ENCODE data around the gene MYO15A. TPM values are rescaled to one million over a fixed set of nuclear protein-coding genes. Genes with fewer than 3 reads are reported as not detected.

Gene MYO15A
- total RNA-seq, 2 donors from 2014 or later, result 2.3 to 6.1 TPM

DNA sequence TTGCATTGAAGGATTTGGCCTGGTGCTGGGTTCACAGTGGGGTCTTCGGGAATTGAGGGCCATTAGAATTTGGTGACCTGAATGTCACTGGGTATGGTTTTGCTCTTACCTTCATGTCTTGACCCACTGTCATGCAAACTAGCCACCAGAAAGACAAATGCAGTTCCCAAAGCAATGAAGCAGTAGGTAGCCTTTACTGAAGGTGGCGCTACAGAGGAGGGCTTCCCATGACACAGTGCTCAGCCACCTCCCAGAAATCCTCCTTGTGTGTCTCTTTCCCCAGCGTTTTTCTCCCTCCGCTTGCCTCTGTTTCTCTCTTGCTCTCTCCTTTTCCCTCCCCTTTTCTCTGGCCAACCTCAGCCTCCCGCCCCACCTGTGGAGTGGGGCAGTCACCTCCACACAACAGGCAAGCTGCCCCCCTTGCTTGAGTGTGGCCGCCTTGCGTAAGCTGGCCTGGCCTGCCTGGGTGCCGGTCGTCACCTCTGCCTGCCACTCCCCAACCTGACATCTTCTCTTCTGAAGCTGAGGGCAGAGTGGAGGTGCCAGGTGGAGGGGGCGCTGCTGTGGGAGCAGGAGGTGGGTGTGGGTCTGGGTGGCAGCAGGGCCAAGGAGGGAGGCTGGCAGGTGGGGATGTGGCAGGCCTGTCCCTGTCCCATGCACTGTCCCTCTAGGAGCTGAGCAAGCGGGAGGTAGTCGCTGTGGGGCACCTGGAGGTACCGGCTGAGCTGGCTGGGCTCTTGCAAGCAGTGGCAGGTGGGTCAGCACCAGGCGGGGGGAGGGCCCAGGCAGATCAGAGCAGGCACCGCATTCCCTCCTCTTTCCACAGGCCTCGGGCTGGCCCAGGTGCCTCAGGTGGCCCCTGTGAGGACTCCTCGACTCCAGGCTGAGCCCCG, 34.7 kb downstream of the MYO15A start:
- ATAC-seq (ENCODE audit: insufficient number of reproducible peaks, low FRiP score, low read depth), result no peak
- Histone ChIP-seq H3K27me3 (replicated peaks; ENCODE audit: insufficient read depth) (no peaks in the 10 kb centered on the region), H3K9me3 (no peaks in the 10 kb centered on the region), H3K4me1 (ENCODE audit: control insufficient read depth in 1 of 2, low read depth in 2 of 2) (peaks cover 0 to 5% of the 10 kb centered on the region in 2 donors), H3K4me3 (no peak overlapping the region), H3K36me3 (no peaks in the 10 kb centered on the region), H3K27ac (no peak overlapping the region)
- no peak for DNase-seq (ENCODE audit: low spot score)
- TF ChIP-seq, protein P1, sequence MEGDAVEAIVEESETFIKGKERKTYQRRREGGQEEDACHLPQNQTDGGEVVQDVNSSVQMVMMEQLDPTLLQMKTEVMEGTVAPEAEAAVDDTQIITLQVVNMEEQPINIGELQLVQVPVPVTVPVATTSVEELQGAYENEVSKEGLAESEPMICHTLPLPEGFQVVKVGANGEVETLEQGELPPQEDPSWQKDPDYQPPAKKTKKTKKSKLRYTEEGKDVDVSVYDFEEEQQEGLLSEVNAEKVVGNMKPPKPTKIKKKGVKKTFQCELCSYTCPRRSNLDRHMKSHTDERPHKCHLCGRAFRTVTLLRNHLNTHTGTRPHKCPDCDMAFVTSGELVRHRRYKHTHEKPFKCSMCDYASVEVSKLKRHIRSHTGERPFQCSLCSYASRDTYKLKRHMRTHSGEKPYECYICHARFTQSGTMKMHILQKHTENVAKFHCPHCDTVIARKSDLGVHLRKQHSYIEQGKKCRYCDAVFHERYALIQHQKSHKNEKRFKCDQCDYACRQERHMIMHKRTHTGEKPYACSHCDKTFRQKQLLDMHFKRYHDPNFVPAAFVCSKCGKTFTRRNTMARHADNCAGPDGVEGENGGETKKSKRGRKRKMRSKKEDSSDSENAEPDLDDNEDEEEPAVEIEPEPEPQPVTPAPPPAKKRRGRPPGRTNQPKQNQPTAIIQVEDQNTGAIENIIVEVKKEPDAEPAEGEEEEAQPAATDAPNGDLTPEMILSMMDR (IDR thresholded peaks at IDR 0.05), result no peak

DNA sequence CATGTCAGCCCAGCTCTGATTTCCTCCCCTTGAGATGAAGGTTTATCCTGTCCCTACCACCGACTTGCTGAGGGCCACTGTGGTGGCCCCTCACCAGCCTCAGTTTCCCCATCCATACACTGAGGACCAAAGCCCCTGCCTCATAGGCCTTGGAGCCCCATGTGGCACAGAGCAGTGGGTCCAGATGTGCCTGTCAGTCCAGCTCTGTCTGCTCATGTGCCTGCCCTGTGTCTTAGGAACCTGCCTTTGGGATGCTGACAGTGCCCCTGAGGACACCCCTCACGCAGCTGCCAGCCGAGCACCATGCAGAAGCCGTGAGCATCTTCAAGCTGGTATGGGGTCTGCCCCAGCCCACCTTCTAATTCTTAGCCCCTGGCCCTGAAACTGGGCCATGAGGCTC, 35.7 kb downstream of the MYO15A start:
- TF ChIP-seq, protein P1 (IDR thresholded peaks at IDR 0.05), result no peak
- no peak for ATAC-seq (ENCODE audit: insufficient number of reproducible peaks, low FRiP score, low read depth)
- Histone ChIP-seq H3K27ac (no peak overlapping the region), H3K9me3 (no peaks in the 10 kb centered on the region), H3K4me3 (no peak overlapping the region), H3K36me3 (no peaks in the 10 kb centered on the region), H3K27me3 (replicated peaks; ENCODE audit: insufficient read depth) (no peaks in the 10 kb centered on the region), H3K4me1 (ENCODE audit: control insufficient read depth in 1 of 2, low read depth in 2 of 2) (peaks cover 0 to 5% of the 10 kb centered on the region in 2 donors)
- DNase-seq (ENCODE audit: low spot score), result no peak

DNA sequence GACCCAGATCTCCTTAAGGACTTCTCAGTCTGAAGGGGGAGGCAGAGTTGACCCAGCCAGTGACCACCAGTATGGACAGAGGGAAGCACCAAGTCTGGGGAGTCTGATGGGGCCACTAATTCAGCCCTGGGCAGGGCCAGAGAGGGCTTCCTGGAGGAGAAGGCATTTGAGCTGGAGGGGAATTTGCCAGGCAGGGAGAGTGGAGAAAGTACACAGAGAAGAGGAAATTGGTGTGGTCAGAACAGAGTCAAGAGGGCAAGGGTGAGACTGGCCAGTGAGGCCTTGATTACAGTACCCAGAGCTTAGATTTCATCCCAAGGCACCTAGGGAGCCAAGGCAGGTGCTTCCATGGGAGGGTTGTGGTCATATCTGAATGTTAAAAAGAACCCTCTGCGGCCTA, 36.3 kb downstream of the MYO15A start:
- H3K4me1 ChIP-seq (ENCODE audit: control insufficient read depth in 1 of 2, low read depth in 2 of 2), result peaks cover 0 to 5% of the 10 kb centered on the region in 2 donors
- H3K27me3 ChIP-seq (replicated peaks; ENCODE audit: insufficient read depth), result no peaks in the 10 kb centered on the region
- no peak for DNase-seq (ENCODE audit: low spot score)
- no peaks in the 10 kb centered on the region for H3K36me3 ChIP-seq
- H3K4me3 ChIP-seq, result no peak overlapping the region
- ATAC-seq (ENCODE audit: insufficient number of reproducible peaks, low FRiP score, low read depth), result no peak
- TF ChIP-seq, protein P1 (IDR thresholded peaks at IDR 0.05), result no peak
- no peaks in the 10 kb centered on the region for H3K9me3 ChIP-seq
- no peak overlapping the region for H3K27ac ChIP-seq

DNA sequence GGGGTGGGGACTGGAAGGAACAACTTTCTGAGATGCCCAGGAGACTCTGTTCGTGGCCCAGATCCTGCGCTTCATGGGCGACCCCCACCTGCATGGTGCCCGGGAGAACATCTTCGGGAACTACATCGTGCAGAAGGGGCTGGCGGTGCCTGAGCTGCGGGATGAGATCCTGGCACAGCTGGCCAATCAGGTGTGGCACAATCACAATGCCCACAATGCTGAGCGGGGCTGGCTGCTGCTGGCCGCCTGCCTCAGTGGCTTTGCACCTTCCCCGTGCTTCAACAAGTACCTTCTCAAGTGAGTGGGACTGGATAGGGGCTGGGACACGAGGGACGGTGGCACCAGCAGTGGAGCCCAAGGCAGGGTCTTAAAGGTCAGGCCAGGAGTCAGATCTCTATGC, 37.3 kb downstream of the MYO15A start:
- no peaks in the 10 kb centered on the region for H3K9me3 ChIP-seq
- ATAC-seq (ENCODE audit: insufficient number of reproducible peaks, low FRiP score, low read depth) (no peak), DNase-seq (ENCODE audit: low spot score) (no peak)
- H3K36me3 ChIP-seq, result no peaks in the 10 kb centered on the region
- TF ChIP-seq, protein P1 (IDR thresholded peaks at IDR 0.05), result no peak
- no peaks in the 10 kb centered on the region for H3K27me3 ChIP-seq (replicated peaks; ENCODE audit: insufficient read depth)
- no peak overlapping the region for H3K27ac ChIP-seq
- no peak overlapping the region for H3K4me3 ChIP-seq
- H3K4me1 ChIP-seq (ENCODE audit: control insufficient read depth in 1 of 2, low read depth in 2 of 2), result peaks cover 0 to 5% of the 10 kb centered on the region in 2 donors

DNA sequence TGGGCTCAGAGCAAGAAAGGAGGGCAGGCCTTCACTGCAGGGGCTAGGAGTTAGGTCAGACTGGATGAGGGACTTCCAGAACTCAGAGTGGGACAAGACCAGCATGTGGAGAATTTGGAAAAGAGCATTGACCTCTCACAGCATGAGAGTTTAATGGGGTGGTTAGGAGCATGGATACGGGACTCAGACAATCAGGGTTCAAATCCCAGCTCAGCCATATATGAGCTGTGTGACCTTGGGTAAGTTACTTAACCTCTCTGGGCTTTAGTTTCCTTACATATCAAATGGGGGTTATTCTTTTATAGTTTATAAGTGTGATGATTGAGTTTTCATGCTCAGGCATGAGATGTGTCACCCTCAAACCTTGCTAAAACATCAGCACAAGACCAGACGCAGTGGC, 37.7 kb downstream of the MYO15A start:
- Histone ChIP-seq H3K36me3 (no peaks in the 10 kb centered on the region), H3K4me1 (ENCODE audit: control insufficient read depth in 1 of 2, low read depth in 2 of 2) (peaks cover 0 to 1% of the 10 kb centered on the region in 2 donors), H3K27ac (no peak overlapping the region), H3K27me3 (replicated peaks; ENCODE audit: insufficient read depth) (no peaks in the 10 kb centered on the region), H3K9me3 (no peaks in the 10 kb centered on the region), H3K4me3 (no peak overlapping the region)
- ATAC-seq (ENCODE audit: insufficient number of reproducible peaks, low FRiP score, low read depth), result no peak
- DNase-seq (ENCODE audit: low spot score), result no peak
- TF ChIP-seq, protein P1 (IDR thresholded peaks at IDR 0.05), result no peak
